HG03095 (cell line): ENCODE measurements around the gene NT5DC2.

Experiments used
- ATAC-seq: cut with Tn5 transposase; IDR thresholded peaks from one replicate; pipeline ENCODE4 v1.9.1; 2021; ENCODE audit warnings: moderate library complexity; ENCODE audit not compliant: unreplicated experiment

Gene NT5DC2

DNA sequence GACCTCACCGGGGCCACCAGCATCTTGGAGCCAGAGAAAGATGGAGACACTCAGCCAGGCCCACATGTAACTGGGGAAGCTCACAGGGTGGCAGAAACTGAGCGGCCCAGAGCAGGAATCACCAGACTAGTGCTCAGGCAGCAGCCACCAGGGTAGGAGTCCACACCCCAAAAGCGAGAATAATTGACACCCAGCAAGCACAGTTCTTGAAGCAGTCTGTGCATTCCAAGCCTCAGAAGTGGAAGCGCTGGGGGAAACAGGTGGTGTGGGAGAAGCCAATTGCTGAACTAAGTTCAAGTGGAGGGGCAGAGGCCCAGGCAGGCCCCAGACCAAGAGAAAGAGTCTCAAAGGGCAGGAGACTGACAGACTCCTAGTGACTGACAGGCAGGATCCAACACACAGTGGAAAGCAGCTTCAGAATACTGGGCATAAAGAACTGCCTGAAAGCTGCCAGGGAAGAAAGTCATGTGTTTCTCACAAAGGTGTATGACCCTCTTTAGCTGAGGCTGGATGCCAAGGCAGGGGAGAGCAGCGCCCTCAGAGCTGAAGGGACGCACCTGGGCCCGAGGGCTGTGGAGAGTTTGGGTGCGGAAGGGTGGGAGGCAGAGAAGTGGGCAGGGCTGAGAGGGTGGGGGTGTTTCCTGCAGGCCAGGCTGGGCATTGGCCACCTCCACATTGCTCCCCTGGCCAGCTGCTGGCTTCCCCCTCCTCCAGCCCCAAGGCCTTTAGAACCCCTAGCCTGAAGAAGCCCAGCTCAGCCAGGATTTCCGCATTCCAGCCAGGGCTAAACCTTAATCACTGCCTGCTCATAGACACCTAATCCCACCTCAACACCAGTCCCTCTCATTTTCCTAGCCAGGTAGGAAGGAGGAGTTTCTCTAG, 7.7 kb downstream of the NT5DC2 start:
- ATAC-seq = no peak

GRCh38 chr3:52524752-52525679, 8.6 kb downstream of the NT5DC2 start:
- no peak for ATAC-seq

- no peak for ATAC-seq
These were observed 9.4 kb downstream of the NT5DC2 start for GRCh38 chr3:52524258-52524751.

DNA sequence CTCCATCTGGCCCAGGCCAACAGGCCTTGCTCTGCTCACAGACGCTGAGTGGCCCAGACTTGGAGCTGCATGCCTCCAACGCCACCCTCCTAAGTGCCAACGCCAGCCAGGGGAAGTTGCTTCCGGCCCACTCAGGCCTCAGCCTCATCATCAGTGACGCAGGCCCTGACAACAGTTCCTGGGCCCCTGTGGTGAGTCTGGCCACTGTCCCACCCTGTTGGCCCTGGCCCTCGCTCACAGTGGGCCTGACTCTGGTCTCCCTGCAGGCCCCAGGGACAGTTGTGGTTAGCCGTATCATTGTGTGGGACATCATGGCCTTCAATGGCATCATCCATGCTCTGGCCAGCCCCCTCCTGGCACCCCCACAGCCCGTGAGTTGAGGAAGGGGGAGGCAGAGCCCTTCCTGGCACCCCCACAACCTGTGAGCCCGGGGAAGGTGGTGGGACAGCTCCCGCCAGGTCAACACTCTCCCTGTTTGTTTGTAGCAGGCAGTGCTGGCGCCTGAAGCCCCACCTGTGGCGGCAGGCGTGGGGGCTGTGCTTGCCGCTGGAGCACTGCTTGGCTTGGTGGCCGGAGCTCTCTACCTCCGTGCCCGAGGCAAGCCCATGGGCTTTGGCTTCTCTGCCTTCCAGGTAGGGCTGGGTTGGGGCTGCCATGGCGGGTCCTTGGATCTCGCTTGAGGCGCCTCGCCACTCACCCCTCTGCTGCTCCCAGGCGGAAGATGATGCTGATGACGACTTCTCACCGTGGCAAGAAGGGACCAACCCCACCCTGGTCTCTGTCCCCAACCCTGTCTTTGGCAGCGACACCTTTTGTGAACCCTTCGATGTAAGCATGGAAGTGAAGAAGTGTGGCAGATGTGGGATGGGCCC, 10.0 kb downstream of the NT5DC2 start:
- ATAC-seq = no peak

DNA sequence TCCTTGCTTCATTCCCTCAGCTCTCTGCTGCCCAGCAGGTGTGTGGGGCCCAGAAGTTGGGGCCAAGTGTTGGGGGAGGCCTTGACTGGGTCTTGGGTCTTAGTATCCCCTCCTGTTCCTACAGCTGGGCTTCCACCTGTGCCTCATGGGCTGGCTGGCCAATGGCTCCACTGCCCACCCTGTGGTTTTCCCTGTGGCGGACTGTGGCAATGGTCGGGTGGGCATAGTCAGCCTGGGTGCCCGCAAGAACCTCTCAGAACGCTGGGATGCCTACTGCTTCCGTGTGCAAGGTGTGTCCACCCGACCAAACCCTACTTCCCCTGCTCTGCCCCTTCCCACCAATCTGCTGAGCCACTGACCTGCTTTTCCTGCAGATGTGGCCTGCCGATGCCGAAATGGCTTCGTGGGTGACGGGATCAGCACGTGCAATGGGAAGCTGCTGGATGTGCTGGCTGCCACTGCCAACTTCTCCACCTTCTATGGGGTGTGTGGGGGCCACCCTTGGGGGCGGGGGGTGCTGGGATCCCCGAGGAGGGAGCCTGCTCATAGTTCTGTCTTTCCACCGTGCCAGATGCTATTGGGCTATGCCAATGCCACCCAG, 10.9 kb downstream of the NT5DC2 start:
- ATAC-seq = no peak

GRCh38 chr3:52521881-52522650, 11.6 kb downstream of the NT5DC2 start:
- no peak for ATAC-seq

GRCh38 chr3:52521488-52521824, 12.2 kb downstream of the NT5DC2 start:
- no peak for ATAC-seq

DNA sequence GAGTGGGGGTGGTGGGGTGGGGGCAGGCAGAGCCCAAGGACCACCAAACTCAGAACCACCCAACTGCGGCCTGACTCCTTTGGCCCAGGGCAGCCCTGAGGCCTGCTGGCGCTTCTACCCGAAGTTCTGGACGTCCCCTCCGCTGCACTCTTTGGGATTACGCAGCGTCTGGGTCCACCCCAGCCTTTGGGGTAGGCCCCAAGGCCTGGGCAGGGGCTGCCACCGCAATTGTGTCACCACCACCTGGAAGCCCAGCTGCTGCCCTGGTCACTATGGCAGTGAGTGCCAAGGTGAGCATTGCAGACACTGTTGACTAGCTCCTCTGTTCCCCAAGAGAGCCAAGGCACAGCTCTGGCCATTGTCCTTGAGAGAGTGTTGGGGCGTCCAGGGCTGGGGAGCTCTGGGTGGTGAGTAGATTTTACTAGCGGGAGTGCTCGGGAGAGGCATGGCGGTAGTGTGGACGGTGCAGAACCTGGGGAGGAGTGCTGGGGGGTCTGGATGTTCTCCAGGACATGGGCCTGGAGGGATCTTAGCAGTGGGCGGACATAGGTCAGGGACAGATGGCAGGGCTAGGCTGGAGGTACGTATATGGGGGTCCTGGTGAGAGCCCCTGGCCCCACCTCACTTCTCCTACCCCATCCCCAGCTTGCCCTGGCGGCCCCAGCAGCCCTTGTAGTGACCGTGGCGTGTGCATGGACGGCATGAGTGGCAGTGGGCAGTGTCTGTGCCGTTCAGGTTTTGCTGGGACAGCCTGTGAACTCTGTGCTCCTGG, 12.8 kb downstream of the NT5DC2 start:
- no peak for ATAC-seq

GRCh38 chr3:52520141-52520667, 13.5 kb downstream of the NT5DC2 start:
- no peak for ATAC-seq

DNA sequence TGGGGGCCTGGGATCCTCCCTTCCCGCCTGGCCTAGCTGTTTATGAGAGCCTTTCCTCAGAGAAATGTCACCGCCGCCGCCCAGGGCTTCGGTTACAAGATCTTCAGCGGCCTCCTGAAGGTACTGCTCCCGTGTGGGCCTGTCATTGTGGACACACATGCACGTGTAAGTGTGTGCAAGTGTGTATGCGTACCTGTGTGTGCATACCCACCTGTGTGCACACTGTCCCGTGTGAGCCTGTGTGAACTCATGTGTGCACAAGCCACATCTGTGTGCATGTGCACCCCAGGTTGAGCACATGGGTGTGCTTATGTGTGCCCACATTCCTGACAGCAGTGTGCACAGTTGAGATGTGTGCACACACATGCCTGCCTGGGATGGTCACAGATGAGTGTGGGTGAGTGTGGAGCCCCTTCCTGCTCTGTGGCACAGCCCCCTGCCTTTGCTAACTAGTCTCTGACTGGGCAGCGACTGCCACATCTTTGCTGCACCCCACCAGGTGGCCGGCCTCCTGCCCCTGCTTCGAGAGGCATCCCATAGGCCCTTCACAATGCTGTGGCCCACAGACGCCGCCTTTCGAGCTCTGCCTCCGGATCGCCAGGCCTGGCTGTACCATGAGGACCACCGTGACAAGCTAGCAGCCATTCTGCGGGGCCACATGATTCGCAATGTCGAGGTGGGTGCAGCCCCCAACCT, 14.1 kb downstream of the NT5DC2 start:
- ATAC-seq = no peak

- ATAC-seq = no peak
These were observed 14.8 kb downstream of the NT5DC2 start for GRCh38 chr3:52518723-52519444.

DNA sequence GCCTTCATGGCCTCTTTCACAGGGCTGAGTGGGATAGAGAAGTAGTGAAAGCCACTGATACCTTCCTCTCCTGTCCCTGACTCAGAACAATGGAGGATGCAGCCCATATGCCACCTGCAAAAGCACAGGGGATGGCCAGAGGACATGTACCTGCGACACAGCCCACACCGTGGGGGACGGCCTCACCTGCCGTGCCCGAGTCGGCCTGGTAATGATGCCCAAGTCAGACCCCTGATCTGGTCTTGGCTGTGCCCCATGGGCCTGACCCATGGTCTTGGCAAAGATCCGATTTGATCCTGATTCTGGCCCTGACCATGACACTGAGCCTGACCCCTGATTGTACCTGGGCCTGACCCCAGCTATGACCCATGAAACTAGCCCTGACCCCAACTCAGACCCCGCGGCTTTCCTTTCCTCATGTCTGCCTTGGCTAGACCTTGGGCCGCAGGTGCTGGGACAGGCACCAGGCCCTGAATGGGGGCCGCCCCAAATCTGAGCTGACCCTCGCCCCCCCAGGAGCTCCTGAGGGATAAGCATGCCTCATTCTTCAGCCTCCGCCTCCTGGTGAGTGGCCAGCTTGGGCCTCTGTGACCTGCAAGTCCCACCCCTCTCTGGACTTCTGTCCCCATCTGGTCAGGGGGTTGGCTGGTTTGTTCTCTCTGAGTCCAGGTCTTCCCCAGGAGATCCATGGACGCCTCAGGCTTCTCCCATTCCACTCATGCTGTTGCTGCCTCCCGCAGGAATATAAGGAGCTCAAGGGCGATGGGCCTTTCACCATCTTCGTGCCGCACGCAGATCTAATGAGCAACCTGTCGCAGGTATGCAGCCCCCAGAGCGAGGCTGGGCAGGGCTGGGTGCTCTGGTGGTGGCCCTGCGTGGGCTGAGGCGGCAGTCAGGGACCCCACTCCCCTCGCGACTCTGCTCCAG, 15.6 kb downstream of the NT5DC2 start:
- no peak for ATAC-seq

DNA sequence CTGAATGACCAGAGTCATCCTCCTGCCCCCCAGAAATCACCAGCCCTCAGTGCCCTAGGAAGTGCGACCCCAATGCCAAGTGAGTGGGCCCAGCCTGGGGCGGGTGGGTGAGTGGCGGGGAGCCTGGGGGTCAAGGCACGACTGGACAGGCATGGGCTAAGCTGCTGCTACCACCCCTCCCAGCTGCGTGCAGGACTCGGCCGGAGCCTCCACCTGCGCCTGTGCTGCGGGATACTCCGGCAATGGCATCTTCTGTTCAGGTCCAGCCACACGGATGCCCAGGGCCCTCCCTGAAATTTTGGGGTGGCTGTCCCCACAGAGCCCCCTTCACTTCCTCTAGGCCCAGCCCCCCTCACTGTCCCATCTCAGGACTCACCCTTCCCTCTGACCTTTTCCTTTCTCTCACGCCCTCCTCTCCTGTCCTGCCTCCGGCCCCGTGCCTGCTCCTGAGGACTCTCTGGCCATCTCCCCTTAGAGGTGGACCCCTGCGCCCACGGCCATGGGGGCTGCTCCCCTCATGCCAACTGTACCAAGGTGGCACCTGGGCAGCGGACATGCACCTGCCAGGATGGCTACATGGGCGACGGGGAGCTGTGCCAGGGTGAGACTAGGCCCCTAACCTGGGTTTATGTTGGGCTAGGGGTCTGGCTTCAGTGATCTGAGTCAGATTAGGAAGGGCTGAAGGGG, 17.0 kb downstream of the NT5DC2 start:
- ATAC-seq = no peak

GRCh38 chr3:52515192-52515591, 18.5 kb downstream of the NT5DC2 start:
- no peak for ATAC-seq

DNA sequence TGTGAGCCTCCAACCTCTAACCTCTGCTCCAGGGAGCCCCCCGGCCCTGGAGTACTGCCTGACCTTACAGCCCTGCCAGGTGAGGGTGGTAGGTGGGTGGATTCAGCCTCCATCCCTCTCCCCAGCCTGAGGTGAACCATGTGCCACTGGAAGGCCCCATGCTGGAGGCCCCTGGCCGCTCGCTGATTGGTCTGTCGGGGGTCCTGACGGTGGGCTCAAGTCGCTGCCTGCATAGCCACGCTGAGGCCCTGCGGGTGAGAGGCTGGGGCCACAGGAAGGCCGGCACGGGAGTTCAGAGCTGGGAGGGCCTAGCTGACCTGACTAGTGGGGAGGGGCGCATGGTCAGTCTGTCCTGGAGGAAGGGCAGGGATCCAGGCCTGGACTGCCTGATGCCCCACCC, 19.1 kb downstream of the NT5DC2 start:
- ATAC-seq = no peak

- ATAC-seq = no peak
These were observed 20.4 kb downstream of the NT5DC2 start for GRCh38 chr3:52513281-52513680.
